GM20000 (cell line): ENCODE data around the gene TRAF3IP1.

Experiments
- DNase-seq: peaks from one replicate; pipeline ENCODE4 v3.0.0; 2012; ENCODE audit warnings: low spot score
- TF ChIP-seq, protein P1 (sequence below): IDR thresholded peaks from 2 replicates; pipeline ENCODE4 v1.5.1; 2012; ENCODE audit warnings: mild to moderate bottlenecking, control low read depth; ENCODE audit errors: extremely low read depth, missing control alignments

The TRAF3IP1 gene

DNA sequence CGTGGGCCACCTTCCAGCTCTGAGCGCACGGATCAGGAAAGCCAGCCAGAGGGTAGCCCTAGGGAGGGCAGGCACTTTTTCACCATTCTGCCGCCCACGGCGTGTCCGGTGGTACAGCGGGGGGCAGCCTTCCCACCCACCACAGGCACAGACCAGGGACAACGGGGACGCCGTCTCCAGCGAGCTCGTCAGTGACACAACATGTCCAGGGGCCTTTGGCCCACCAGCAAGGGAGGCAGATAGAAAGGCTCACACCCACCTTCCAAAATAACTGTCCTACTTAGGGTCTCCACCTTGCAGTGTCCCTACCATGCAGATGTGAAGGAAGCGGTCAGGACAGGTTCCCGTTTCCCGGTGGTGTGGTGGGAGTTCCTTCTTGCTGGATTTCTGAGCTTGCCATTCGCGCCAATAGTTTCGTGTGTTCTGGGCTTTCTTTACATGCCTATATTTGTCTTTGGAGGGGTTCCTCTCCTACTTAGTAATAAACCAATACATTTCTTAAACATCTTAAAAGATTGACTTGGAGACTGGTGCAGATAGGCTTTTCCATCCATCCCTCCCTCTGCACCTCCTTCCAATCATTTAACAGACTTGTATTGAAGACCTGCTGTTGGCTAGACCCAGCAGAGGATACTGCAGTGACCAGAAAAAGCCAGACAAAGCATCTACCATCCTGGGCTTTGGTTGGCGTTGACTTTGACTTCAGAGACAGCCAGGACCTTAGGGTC lies 107.3 kb downstream of the TRAF3IP1 start:
- no peak for DNase-seq
- TF ChIP-seq, protein P1, sequence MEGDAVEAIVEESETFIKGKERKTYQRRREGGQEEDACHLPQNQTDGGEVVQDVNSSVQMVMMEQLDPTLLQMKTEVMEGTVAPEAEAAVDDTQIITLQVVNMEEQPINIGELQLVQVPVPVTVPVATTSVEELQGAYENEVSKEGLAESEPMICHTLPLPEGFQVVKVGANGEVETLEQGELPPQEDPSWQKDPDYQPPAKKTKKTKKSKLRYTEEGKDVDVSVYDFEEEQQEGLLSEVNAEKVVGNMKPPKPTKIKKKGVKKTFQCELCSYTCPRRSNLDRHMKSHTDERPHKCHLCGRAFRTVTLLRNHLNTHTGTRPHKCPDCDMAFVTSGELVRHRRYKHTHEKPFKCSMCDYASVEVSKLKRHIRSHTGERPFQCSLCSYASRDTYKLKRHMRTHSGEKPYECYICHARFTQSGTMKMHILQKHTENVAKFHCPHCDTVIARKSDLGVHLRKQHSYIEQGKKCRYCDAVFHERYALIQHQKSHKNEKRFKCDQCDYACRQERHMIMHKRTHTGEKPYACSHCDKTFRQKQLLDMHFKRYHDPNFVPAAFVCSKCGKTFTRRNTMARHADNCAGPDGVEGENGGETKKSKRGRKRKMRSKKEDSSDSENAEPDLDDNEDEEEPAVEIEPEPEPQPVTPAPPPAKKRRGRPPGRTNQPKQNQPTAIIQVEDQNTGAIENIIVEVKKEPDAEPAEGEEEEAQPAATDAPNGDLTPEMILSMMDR = no peak

DNA sequence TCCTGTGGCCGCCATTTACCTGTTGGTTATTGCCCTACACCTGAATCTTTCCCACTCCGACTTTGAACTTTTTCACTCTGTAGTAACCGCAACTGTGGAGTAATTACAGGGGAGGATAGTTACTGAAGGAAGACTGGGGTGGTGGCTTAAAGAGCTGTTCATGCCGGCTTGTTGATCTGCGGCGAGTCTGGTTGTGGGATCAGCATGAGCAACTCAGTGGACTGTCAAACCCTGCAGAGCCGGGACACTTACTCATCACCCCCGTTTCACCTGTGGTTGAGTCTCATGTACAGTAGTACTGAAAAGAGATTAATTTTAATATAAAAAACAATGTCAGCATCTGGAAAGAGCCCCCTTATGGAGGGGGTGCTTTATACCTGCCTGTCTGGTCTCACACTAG lies 108.5 kb downstream of the TRAF3IP1 start:
- TF ChIP-seq, protein P1 = no peak

DNA sequence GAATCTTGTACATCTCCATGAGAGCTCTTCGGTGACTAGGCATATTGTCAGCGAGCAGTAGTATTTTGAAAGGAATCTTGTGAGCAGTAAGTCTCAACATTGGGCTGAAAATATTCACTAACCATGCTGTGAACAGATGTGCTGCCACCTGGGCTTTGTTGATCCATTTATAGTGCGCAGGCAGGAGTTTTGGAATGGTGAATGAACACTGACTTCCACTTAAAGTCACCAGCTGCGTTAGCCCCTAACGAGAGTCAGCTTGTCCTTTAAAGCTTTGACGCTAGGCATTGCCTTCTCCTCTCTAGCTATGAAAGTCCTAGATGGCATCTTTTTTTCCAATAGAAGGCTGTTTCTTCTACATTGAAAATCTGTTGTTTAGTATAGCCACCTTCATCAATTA lies 110.5 kb downstream of the TRAF3IP1 start:
- DNase-seq = no peak
- TF ChIP-seq, protein P1 = no peak

More for the DNA sequence above, 108.5 kb downstream of the TRAF3IP1 start:
- DNase-seq = no peak

DNA sequence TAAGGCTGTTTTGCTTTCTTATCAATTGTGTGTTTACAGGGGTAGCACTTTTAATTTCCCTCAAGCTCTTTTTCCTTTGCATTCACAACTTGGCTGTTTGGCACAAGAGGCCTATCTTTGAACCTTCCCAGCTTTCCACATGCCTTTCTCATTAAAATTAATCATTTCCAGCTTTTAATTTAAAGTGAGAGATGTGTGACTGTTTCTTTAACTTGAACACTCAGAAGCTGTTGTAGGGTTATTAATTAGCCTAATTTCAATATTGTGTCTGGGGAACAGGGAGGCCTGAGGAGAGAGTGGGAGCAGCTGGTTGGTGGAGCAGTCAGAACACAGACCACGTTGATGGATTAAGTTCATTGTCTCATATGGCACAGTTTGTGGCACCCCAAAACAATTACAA lies 111.1 kb downstream of the TRAF3IP1 start:
- DNase-seq = no peak

DNA sequence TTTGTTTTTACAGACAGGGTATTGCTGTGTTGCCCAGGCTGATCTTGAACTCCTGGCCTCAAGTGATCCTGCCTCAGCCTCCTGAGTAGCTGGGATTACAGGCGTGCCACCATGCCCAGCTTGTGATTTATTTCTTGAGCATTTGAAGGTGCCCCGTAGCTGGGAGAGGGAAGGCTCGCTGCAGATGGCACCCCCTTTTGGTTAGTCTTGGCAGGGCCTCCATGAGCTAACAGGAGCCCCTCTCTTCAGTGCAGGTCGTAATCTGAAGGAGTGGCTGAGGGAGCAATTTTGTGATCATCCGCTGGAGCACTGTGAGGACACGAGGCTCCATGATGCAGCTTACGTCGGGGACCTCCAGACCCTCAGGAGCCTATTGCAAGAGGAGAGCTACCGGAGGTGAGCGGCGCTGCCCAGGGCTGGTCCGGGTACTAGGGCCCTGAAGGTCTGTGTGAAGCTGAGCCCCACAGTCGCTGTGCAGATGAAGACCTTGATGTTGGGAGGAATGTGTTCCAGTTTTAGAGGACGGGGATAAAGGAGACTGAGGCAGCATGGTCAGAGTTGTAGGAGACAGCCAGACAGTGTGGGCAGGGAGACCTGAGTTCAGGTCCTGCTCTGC lies 113.1 kb downstream of the TRAF3IP1 start:
- TF ChIP-seq, protein P1 = no peak
- DNase-seq = no peak

More for the DNA sequence above, 111.1 kb downstream of the TRAF3IP1 start:
- TF ChIP-seq, protein P1 = no peak

DNA sequence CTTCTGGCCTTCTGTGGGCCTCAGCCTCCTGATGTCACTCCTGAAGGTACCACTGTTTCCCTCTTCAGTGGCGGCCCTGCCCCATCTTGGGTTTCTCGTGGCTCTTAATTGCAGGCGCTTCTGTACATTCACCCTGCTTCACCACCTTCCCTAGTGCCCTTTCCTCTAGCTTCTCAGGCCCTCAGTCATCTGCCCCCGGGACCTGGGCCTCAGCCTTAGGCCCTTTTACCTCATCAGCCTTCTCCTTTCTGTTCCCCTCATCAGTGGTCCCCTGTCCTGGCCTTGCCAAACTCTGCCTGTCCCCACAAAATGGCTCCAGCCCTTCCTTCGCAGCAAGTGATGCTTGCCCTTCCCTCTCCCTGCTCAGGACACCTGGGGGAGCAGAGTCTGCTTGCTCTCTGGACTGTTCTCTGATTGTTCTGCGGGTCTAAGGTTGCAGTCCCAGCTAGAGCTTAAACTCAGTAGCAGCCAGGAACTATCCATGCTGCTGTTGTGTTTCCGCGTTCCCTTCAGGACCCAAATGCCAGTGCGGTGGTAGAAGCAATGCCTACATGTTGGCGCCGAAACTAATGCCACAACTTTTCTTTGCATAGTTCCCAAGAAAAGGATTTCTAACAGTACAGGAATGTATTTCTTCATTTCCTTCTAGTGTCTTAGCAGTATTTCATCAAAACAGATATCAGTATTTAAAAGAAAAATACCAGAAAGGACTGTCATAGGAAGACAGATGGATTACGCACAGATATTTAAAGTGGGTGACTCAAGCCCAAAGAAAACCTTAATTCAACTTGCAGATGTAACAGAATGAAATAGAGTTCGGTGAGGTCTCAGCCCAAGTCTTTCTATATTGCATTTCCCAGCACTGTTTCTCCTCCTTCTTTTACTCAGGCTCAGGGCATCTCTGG lies 113.9 kb downstream of the TRAF3IP1 start:
- no peak for DNase-seq
- TF ChIP-seq, protein P1 = no peak
